HepG2 (cell line): ENCODE measurements around the gene RGS6. TPM values are rescaled to one million over a fixed set of nuclear protein-coding genes. Genes with fewer than 3 reads are reported as not detected.

Source experiments
- ATAC-seq: fragments of 200-7000 bp; cut with Tn5 transposase; 3 replicates; pipeline ENCODE4 v1.9.1; 2020; ENCODE audit warnings: mild to moderate bottlenecking, moderate library complexity
- BruUV-seq: library from RNA; stranded (reverse); fragments of 400-500 nt; replicated peaks from 2 replicates; lab custom pipeline; 2021; lab: Mats Ljungman, UMichigan
- CTCF ChIA-PET: fragments of 300-600 bp; formaldehyde crosslinking; extraction: SDS; loops from one replicate; lab custom pipeline; 2021; ENCODE audit warnings: low total read pairs, inconsistent platforms, low intra/inter-chr PET ratio; lab: Yijun Ruan, JAX
- POLR2A ChIA-PET: fragments of 350-600 bp; sonication (Branson Sonifier 250); formaldehyde crosslinking; loops from one replicate; lab custom pipeline; 2020; ENCODE audit warnings: antibody characterized with exemption, inconsistent platforms; lab: Yijun Ruan, JAX
- DNase-seq: peaks from one replicate; pipeline ENCODE4 v3.0.0-alpha.2; 2015; ENCODE audit warnings: low spot score
- FAIRE-seq: peaks from 3 replicates; lab custom pipeline; 2011; peaks lifted over from hg19 to GRCh38; lab: Jason Lieb, UNC
- H2AFZ ChIP-seq: one replicate; pipeline ENCODE4 v1.6.1; 2011; ENCODE audit warnings: low read length, inconsistent platforms
- H3K27ac ChIP-seq: fragments of 300-600 bp; 3 replicates; pipeline ENCODE4 v1.8.0; 2011; ENCODE audit warnings: mixed run types, mild to moderate bottlenecking, mixed read lengths, low read length, inconsistent platforms; ENCODE audit not compliant: insufficient read depth; ENCODE audit errors: extremely low read length
- H3K27me3 ChIP-seq, 2 experiments: fragments of 200-600 bp in 1 of 2; 2 replicates in 1 of 2; 3 replicates in 1 of 2; pipeline versions ENCODE4 v1.6.0 to v1.8.0; 2011; ENCODE audit warnings: low read length in 2 of 2, mild to moderate bottlenecking in 2 of 2, moderate library complexity in 2 of 2, inconsistent platforms in 1 of 2; ENCODE audit not compliant: insufficient read depth in 2 of 2, control insufficient read depth in 1 of 2
- H3K36me3 ChIP-seq, 2 experiments: fragments of 200-600 bp in 1 of 2; replicated peaks in 1 of 2; 2 replicates in 1 of 2; 3 replicates in 1 of 2; pipeline versions ENCODE4 v1.5.1 to v1.8.0; 2011; ENCODE audit warnings: low read length in 2 of 2, inconsistent platforms in 1 of 2; ENCODE audit not compliant: insufficient read depth in 2 of 2, control insufficient read depth in 1 of 2
- H3K4me1 ChIP-seq: 2 replicates; pipeline ENCODE4 v1.5.1; 2012; ENCODE audit warnings: low read length, inconsistent platforms; ENCODE audit not compliant: insufficient read depth
- H3K4me2 ChIP-seq: 2 replicates; pipeline ENCODE4 v1.6.0; 2011; ENCODE audit warnings: low read depth, low read length, inconsistent platforms
- H3K4me3 ChIP-seq, 3 experiments: fragments of 200-600 bp in 1 of 3; sonication (generic), shearing (Covaris generic) in 1 of 3; replicated peaks in 1 of 3; 2 replicates each; pipeline ENCODE4 v1.5.1; 2011 to 2016; ENCODE audit warnings: low read length in 3 of 3, inconsistent platforms in 2 of 3, low read depth in 2 of 3, mild to moderate bottlenecking in 2 of 3, control low read depth in 1 of 3, mixed read lengths in 1 of 3; ENCODE audit not compliant: insufficient read depth in 1 of 3
- H3K79me2 ChIP-seq: one replicate; pipeline ENCODE4 v1.6.1; 2011; ENCODE audit warnings: low read length, inconsistent platforms; ENCODE audit not compliant: insufficient read depth
- H3K9ac ChIP-seq: 2 replicates; pipeline ENCODE4 v1.6.0; 2011; ENCODE audit warnings: mild to moderate bottlenecking, low read depth, low read length, inconsistent platforms; ENCODE audit not compliant: insufficient read depth
- H3K9me3 ChIP-seq: 2 replicates; pipeline ENCODE4 v1.5.1; 2012; ENCODE audit warnings: mild to moderate bottlenecking, low read length
- H4K20me1 ChIP-seq: 2 replicates; pipeline ENCODE4 v1.6.0; 2011; ENCODE audit warnings: inconsistent platforms, mild to moderate bottlenecking, low read length, moderate library complexity; ENCODE audit not compliant: insufficient read depth
- ADNP ChIP-seq: sonication (generic); formaldehyde crosslinking; IDR thresholded peaks from 2 replicates; pipeline ENCODE4 v1.4.0; 2020; ENCODE audit warnings: missing genetic modification reagents
- ARNTL ChIP-seq: sonication (generic); formaldehyde crosslinking; IDR thresholded peaks from 2 replicates; pipeline ENCODE4 v1.4.0; 2020; ENCODE audit warnings: mild to moderate bottlenecking, missing genetic modification reagents
- ATRX ChIP-seq: sonication (generic); formaldehyde crosslinking; IDR thresholded peaks from 2 replicates; pipeline ENCODE4 v1.4.0; 2020; ENCODE audit warnings: missing genetic modification reagents, borderline replicate concordance
- GFI1 ChIP-seq: sonication (generic); formaldehyde crosslinking; IDR thresholded peaks from 2 replicates; pipeline ENCODE4 v1.5.0; 2020; ENCODE audit warnings: missing genetic modification reagents, mild to moderate bottlenecking, borderline replicate concordance
- HIVEP1 ChIP-seq: sonication (generic); formaldehyde crosslinking; IDR thresholded peaks from 2 replicates; pipeline ENCODE4 v1.4.0; 2020; ENCODE audit warnings: mild to moderate bottlenecking, missing genetic modification reagents
- KAT8 ChIP-seq: IDR thresholded peaks from 2 replicates; pipeline ENCODE4 v1.6.1; 2016; ENCODE audit warnings: missing genetic modification reagents, missing compliant biosample characterization
- MTA1 ChIP-seq: sonication (generic); formaldehyde crosslinking; IDR thresholded peaks from 2 replicates; pipeline ENCODE4 v1.4.0; 2020; ENCODE audit warnings: missing genetic modification reagents, mild to moderate bottlenecking, borderline replicate concordance
- PTBP1 ChIP-seq: fragments of 200-400 bp; formaldehyde crosslinking; IDR thresholded peaks from 2 replicates; pipeline ENCODE4 v1.6.1; 2018; ENCODE audit warnings: low read length, low read depth; ENCODE audit not compliant: poor library complexity, severe bottlenecking
- RBM22 ChIP-seq: fragments of 200-400 bp; formaldehyde crosslinking; optimal IDR thresholded peaks from 2 replicates; pipeline ENCODE3; 2017; ENCODE audit warnings: mild to moderate bottlenecking, low read length, moderate library complexity
- SOX13 ChIP-seq, 3 experiments: fragments of 450-650 bp in 1 of 3; sonication (generic) in 1 of 3; formaldehyde crosslinking in 1 of 3; IDR thresholded peaks in 2 of 3; conservative IDR thresholded peaks in 1 of 3; 2 replicates each; pipeline versions ENCODE4 v1.5.0 to v1.6.1; 2016 to 2020; ENCODE audit warnings: antibody characterized with exemption in 1 of 3, mild to moderate bottlenecking in 1 of 3, missing compliant biosample characterization in 1 of 3, missing genetic modification reagents in 1 of 3, moderate library complexity in 1 of 3
- SOX5 ChIP-seq: IDR thresholded peaks from 2 replicates; pipeline ENCODE4 v1.6.1; 2016; ENCODE audit warnings: borderline replicate concordance
- TBX2 ChIP-seq: sonication (generic); formaldehyde crosslinking; IDR thresholded peaks from 2 replicates; pipeline ENCODE4 v1.5.0; 2020; ENCODE audit warnings: missing genetic modification reagents, mild to moderate bottlenecking, borderline replicate concordance
- ZIK1 ChIP-seq: sonication (generic); formaldehyde crosslinking; IDR thresholded peaks from 2 replicates; pipeline ENCODE4 v1.5.0; 2020; ENCODE audit warnings: mild to moderate bottlenecking, low read depth, missing genetic modification reagents, borderline replicate concordance
- ZNF234 ChIP-seq: sonication (generic); formaldehyde crosslinking; conservative IDR thresholded peaks from 2 replicates; pipeline ENCODE4 v1.5.1; 2020; ENCODE audit warnings: mild to moderate bottlenecking, missing genetic modification reagents
- ZNF468 ChIP-seq: sonication (generic); formaldehyde crosslinking; IDR thresholded peaks from 2 replicates; pipeline ENCODE4 v1.8.0; 2022; ENCODE audit warnings: mild to moderate bottlenecking, moderate library complexity, missing genetic modification reagents
- ZNF563 ChIP-seq: sonication (generic); formaldehyde crosslinking; IDR thresholded peaks from 2 replicates; pipeline ENCODE4 v1.8.0; 2022; ENCODE audit warnings: mild to moderate bottlenecking, moderate library complexity, missing genetic modification reagents
- ZNF709 ChIP-seq: sonication (generic); formaldehyde crosslinking; IDR thresholded peaks from 2 replicates; pipeline ENCODE4 v1.5.0; 2020; ENCODE audit warnings: mild to moderate bottlenecking, missing genetic modification reagents
- WGBS: methylation state at CpG from one replicate; pipeline ENCODE4 v1.1.6; 2017; ENCODE audit warnings: low lambda C conversion rate; 5-methylcytosine and 5-hydroxymethylcytosine counted together
- in situ Hi-C: cut with HindIII; loops from 2 replicates; pipeline ENCODE4 v1.10.0; 2017; ENCODE audit warnings: low pct_unique_long_range_greater_than_20kb; ENCODE audit not compliant: extremely low pct_ligation_motif_present
- intact Hi-C: fragments of 100-400 bp; cut with micrococcal nuclease; formaldehyde crosslinking; loops from one replicate; pipeline ENCODE4 v1.10.0; 2022; ENCODE audit not compliant: unreplicated experiment
- polyA plus RNA-seq, 8 experiments: library from polyadenylated mRNA; depleted of rRNA in 3 of 8; stranded (reverse) in 7 of 8; unstranded in 1 of 8; fragments of >200 nt; fragmentation: Illumina TruSeq in 4 of 8; extraction: Trizol in 4 of 8; gene quantifications; 2 replicates each; pipeline versions ENCODE4 v1.2.1 to v1.2.3, GENCODE V29; 2011 to 2016; ENCODE audit warnings: low read depth in 4 of 8, missing spikeins in 1 of 8, mixed read lengths in 1 of 8; ENCODE audit not compliant: insufficient read depth in 1 of 8
- total RNA-seq, 5 experiments: library from RNA; depleted of rRNA; stranded (reverse); fragments of >200 nt; fragmentation: Illumina TruSeq; extraction: Trizol; gene quantifications; 2 replicates each; pipeline ENCODE4 v1.2.3, GENCODE V29; 2016; ENCODE audit warnings: low read depth in 1 of 5
- TF ChIP-seq, protein P1 (sequence below): IDR thresholded peaks from 2 replicates; pipeline ENCODE4 v1.6.1; 2012; ENCODE audit warnings: inconsistent platforms

The RGS6 gene
- total and polyA plus RNA-seq, 2 of the 13 experiments (the other 11 are each of a cell fraction or from before 2014, with no cell fraction given) = not detected

DNA sequence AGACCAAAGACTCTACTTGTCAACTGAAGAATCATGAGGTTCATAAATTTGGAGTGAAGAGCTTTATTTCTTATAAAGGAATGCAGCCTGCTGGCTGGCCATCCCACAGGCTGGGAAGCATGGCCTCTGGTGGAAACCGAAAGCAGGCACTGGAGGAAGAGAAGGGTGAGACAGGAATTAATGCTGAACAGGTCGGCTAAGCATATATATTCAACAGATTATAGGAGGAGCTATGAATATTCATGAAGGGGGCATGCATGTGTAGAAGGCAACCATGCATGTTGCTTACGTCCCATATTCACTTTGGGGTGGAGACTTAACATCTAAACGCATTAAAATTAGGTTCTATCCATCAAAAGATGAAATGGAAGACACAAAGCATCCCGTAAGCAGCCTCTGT lies 20.6 kb upstream of the RGS6 start (continued):
- TF ChIP-seq ADNP (CRISPR knock-in tag) (no peak), PTBP1 (no peak)
- TF ChIP-seq, all 625 proteins: peak for 0

DNA sequence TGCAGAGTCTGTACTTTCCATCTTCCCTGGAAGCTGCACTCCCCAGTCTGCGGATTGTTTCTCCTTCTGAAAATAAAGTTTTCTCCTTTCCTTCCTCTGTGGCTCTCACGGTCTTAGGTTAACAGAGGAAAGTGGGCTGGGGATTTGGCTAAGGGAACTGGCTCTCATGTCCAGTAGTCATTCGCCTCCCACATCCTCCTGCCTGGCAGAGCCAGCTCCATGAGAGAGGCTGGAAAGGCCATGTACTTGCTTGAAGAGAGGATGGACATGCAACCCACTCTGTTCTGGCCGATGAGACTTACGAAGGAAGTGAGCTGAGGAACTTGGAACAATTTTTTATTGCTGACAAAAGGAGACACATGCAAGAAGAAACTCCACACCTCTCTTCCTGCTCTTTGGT lies 18.9 kb upstream of the RGS6 start:
- intact Hi-C loops = no loop called here
- TF ChIP-seq, protein P1, sequence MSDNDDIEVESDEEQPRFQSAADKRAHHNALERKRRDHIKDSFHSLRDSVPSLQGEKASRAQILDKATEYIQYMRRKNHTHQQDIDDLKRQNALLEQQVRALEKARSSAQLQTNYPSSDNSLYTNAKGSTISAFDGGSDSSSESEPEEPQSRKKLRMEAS = no peak
- no peak for TF ChIP-seq GFI1
- TF ChIP-seq RBM22 = no peak
- no peak for TF ChIP-seq ZNF709 (CRISPR knock-in tag)
- no peak for TF ChIP-seq ZNF234
- no peak for TF ChIP-seq HIVEP1 (CRISPR knock-in tag)
- no peak for TF ChIP-seq KAT8 (CRISPR knock-in tag)
- no peak for TF ChIP-seq ZIK1 (CRISPR knock-in tag)
- no peak for TF ChIP-seq ARNTL (CRISPR knock-in tag)
- no peak for TF ChIP-seq TBX2 (CRISPR knock-in tag)
- no peak for TF ChIP-seq MTA1 (CRISPR knock-in tag)
- TF ChIP-seq SOX13 (IDR thresholded peaks at IDR 0.05) = no peak
- TF ChIP-seq SOX13 (CRISPR knock-in tag; conservative IDR thresholded peaks at IDR 0.05 in 1 of 2, IDR thresholded peaks at IDR 0.05 in 1 of 2) = no peak
- TF ChIP-seq ATRX (CRISPR knock-in tag) = no peak
- TF ChIP-seq ZNF468 = no peak
- TF ChIP-seq SOX5 (CRISPR knock-in tag) = no peak
- no peak for TF ChIP-seq ZNF563 (CRISPR knock-in tag)
- no peaks in the 10 kb centered on the region for H3K79me2 ChIP-seq
- H3K9ac ChIP-seq = no peak overlapping the region
- no peak overlapping the region for H3K27ac ChIP-seq
- no peaks in the 10 kb centered on the region for H3K9me3 ChIP-seq
- H2AFZ ChIP-seq = no peak overlapping the region
- H3K4me3 ChIP-seq = no peak overlapping the region
- WGBS = 20% methylated on average over 5 of the region's 5 CpGs
- DNase-seq (no peak), FAIRE-seq (no peak), ATAC-seq (no peak)
- no peak overlapping the region for H3K4me2 ChIP-seq
- no peaks in the 10 kb centered on the region for H3K36me3 ChIP-seq
- no peaks in the 10 kb centered on the region for H3K4me1 ChIP-seq
- H3K27me3 ChIP-seq = peaks cover 0 to 5% of the 10 kb centered on the region in 2 experiments; a peak in 3 of 5 replicates
- CTCF ChIA-PET = no interaction called here
- in situ Hi-C loops = no loop called here
- no TSS peak for BruUV-seq
- H4K20me1 ChIP-seq = no peaks in the 10 kb centered on the region
- POLR2A ChIA-PET = no interaction called here
